NOMO-1 treated with dmso at 0.1 percent for 144 hours (cell line): ENCODE results near the gene PCYOX1L.
A peak's percentile ranks its signal among the peaks of the same experiment; 100 is the strongest.

Experiments
- DNase-seq: peaks from one replicate; lab custom pipeline; 2025; ENCODE audit not compliant: unreplicated experiment; lab: John Stamatoyannopoulos, UW

The PCYOX1L gene

GRCh38 chr5:149366169-149366729, 8.4 kb downstream of the PCYOX1L start:
- no peak for DNase-seq

DNA sequence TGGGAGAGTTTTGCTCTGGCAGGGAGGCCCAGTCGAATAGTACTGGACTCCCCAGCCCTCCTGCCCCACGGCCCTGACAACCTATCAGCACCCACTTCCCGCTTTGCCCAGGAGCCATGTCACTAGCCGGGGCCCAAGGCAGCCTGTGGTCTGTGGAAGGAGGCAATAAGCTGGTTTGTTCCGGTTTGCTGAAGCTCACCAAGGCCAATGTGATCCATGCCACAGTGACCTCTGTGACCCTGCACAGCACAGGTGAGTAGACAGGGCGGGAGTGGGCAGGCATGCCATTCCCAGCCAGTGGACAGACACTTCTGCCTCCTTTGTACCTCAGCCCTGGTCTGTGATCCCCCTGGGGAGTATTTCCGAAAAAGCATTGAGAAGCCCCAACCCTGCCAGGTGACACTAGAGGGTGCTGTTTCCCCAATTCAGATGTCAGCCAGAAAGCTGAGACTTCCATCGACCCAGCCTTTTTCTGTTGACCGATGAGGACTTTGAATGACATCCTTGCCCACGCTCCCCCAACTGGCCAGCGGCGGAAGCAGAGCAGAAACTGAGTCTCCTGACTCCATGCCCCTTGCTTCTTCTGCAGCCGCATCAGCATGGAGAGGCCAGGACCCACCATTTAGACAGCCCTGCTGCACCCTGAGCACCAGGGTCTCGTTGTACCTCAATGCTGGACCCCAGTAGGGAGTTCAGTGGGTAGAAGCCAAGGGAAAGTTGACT, 9.6 kb downstream of the PCYOX1L start:
- peak; percentile 54 for DNase-seq

DNA sequence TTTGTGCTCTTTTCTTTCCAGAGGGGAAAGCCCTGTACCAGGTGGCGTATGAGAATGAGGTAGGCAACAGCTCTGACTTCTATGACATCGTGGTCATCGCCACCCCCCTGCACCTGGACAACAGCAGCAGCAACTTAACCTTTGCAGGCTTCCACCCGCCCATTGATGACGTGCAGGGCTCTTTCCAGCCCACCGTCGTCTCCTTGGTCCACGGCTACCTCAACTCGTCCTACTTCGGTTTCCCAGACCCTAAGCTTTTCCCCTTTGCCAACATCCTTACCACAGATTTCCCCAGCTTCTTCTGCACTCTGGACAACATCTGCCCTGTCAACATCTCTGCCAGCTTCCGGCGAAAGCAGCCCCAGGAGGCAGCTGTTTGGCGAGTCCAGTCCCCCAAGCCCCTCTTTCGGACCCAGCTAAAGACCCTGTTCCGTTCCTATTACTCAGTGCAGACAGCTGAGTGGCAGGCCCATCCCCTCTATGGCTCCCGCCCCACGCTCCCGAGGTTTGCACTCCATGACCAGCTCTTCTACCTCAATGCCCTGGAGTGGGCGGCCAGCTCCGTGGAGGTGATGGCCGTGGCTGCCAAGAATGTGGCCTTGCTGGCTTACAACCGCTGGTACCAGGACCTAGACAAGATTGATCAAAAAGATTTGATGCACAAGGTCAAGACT, 10.3 kb downstream of the PCYOX1L start:
- no peak for DNase-seq

GRCh38 chr5:149370878-149371277, 13.0 kb downstream of the PCYOX1L start:
- no peak for DNase-seq

DNA sequence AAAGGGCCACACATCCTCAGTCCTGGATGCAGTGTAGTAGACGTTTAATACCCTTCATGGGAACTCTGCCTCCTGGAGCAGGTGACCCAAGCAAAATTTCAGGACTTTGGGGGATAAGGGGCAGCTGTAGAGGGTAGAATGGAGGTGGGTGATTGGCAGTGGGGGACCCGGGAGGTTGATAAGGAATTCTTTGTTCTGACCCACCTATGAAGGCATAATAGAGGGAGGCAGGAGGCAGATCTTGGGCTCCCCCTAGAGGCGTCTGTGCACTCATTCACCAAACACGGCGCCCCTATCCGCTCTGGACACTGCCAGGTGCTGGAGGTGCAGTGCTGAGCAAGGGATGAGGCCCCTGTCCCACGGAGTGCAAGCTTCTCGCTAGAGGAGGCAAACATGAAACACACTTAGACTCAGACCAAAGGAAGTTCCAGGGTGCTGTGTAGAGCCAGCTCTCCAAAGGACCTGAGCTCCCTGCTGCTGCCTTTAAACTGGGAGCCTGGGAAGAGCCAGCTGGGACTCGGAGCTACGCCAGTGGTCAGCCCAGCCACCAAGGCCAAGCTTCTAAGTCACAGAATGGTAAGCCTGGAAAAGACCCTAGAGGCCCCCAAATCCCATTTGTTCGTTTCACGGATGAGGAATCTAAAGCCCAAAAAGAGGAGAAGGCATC, 13.6 kb downstream of the PCYOX1L start:
- DNase-seq = no peak

- no peak for DNase-seq
These were observed 14.4 kb downstream of the PCYOX1L start for GRCh38 chr5:149372076-149372795.

- DNase-seq = no peak
These were observed 15.1 kb downstream of the PCYOX1L start for GRCh38 chr5:149372932-149373331.

DNA sequence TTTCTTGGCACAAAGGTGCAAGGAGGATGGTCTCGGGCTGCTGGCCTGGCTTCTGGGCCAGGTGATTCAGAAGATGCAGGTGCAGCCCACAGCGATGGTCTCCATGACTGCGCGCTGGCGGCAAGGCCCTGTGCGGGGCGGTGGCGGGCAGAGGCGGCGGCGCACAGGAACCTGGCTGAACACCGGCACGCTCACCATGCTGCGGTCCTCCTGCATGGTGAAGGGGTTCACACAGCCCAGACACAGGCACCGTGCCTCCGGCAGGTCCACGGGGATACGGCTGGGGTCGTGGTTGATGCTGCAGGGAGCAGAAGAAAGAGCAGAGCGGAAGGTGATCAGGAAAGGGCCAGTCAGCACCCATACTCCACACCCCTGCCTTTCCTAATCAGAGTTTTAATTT, 16.5 kb downstream of the PCYOX1L start:
- DNase-seq = no peak

GRCh38 chr5:149374801-149375200, 17.0 kb downstream of the PCYOX1L start:
- no peak for DNase-seq

DNA sequence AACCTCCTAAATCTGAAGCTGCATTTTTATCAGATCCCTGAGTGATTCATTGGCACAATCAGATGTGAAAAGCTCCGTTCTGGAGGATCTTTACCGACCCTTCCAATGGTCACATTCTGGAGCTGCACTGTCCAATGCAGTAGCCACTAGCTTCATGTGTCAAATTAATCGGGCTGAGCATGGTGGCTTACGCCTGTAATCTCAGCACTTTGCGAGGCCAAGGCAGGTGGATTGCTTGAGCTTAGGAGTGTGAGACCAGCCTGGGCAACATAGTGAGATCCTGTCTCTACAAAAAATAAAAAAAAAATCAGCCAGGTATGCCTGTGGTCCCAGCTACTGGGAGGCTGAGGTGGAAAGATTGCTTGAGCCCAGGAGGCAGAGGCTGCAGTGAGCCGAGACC, 17.6 kb downstream of the PCYOX1L start:
- no peak for DNase-seq

DNA sequence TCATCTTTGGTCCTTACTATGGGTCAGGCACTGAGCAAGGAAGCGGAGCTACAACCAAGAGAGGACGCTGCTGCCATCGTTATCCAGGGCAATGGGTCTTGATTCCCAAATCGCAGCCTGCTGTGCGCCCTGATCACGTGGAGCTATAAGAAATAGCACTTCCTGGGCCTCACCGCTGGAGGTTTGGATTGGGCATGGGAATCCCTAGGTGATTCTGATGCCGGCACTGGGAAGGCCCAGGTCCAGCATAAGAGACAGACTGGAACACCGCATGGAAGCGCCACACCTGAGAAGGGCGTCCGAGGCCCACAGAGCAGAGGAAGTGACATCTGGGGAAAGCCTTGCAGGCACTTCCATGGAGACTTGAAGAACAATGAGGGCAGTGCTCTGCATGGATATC, 18.3 kb downstream of the PCYOX1L start:
- no peak for DNase-seq

- DNase-seq = no peak
These were observed 19.0 kb downstream of the PCYOX1L start for GRCh38 chr5:149376711-149377447.

GRCh38 chr5:149378241-149378820, 20.5 kb downstream of the PCYOX1L start:
- no peak for DNase-seq

GRCh38 chr5:149379177-149379761, 21.4 kb downstream of the PCYOX1L start, which contains the start of gene IL17B:
TSS of gene IL17B (minus strand) at chr5:149379292. CDS start at chr5:149379225, 67 bp downstream.
- DNase-seq = no peak

- no peak for DNase-seq
These were observed 22.1 kb downstream of the PCYOX1L start for GRCh38 chr5:149379818-149380374.

DNA sequence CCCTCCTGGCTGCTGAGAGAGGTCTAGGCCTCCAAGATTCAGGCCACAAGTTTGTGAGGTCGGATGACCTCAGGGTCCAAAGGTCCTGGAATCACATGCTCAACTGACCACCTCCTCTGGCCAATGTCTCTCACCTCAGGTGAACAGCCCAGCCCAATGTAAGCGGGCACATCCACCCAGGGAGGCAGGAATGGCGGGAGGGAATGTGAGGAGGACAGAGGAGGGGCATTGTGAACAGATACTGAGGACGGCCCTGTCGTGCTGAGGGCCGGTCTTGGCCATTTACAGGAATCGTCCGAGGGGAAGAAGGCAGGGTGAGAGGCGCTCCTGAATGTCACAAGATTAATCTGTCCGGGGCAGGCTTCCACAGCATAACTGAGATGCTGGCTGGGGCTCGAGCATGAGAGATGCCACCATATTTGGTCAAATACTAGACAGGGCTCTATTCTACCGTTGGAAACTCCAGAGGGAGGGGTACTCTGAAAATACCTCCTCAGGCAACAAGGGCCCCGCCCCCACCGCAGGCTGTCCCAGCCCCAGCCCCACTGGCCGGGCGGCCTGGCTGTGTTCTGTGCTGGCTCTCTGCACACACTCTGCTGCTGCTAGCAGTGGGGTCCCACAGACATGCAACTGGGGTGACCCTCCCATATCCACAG, 22.7 kb downstream of the PCYOX1L start:
- no peak for DNase-seq

- no peak for DNase-seq
These were observed 23.6 kb downstream of the PCYOX1L start for GRCh38 chr5:149381261-149381985.

- DNase-seq = peak; percentile 68
These were observed 24.1 kb downstream of the PCYOX1L start for GRCh38 chr5:149381986-149382338.
